ENCODE data around the gene KCNQ1OT1.

Gene KCNQ1OT1

GRCh38 chr11:2581151-2581930 is 118.5 kb downstream of the KCNQ1OT1 start:
- no peak overlapping the region for H3K4me3 ChIP-seq (ENCODE audit: low read length)
- H3K27me3 ChIP-seq (replicated peaks; ENCODE audit: insufficient read depth, low read length), result no peaks in the 10 kb centered on the region
- no peak overlapping the region for H3K4me2 ChIP-seq (ENCODE audit: low read depth, low read length)
- no peaks in the 10 kb centered on the region for H3K9me2 ChIP-seq (replicated peaks; ENCODE audit: insufficient read depth, low read length)
- no peaks in the 10 kb centered on the region for H4K20me1 ChIP-seq (ENCODE audit: insufficient read depth, low read length)
- TF ChIP-seq EZH2phosphoT487 (IDR thresholded peaks at IDR 0.05; ENCODE audit: low read length) (no peak), EZH2 (optimal IDR thresholded peaks at IDR 0.05; ENCODE audit: low read depth, low read length) (no peak), CTCF (IDR thresholded peaks at IDR 0.05; ENCODE audit: low read length) (no peak)
- H3K9me3 ChIP-seq (replicated peaks; ENCODE audit: insufficient read depth, low read length), result no peaks in the 10 kb centered on the region
- H3K27ac ChIP-seq (ENCODE audit: low read length), result no peak overlapping the region
- DNase-seq, result no peak
- no peak overlapping the region for H3K9ac ChIP-seq (ENCODE audit: low read length)
- no peaks in the 10 kb centered on the region for H3F3A ChIP-seq (ENCODE audit: insufficient read depth, low read length)
- no peaks in the 10 kb centered on the region for H3K79me2 ChIP-seq (ENCODE audit: low read length)
- no peaks in the 10 kb centered on the region for H3K4me1 ChIP-seq (ENCODE audit: low read length)
- H3K36me3 ChIP-seq (replicated peaks; ENCODE audit: insufficient read depth, low read length), result no peaks in the 10 kb centered on the region
- H2AFZ ChIP-seq (ENCODE audit: low read length), result no peak overlapping the region

GRCh38 chr11:2580571-2581001 is 119.2 kb downstream of the KCNQ1OT1 start:
- H3K79me2 ChIP-seq (ENCODE audit: low read length), result no peaks in the 10 kb centered on the region
- no peak overlapping the region for H3K4me3 ChIP-seq (ENCODE audit: low read length)
- H3K4me1 ChIP-seq (ENCODE audit: low read length), result no peaks in the 10 kb centered on the region
- no peak overlapping the region for H3K9ac ChIP-seq (ENCODE audit: low read length)
- H3K9me2 ChIP-seq (replicated peaks; ENCODE audit: insufficient read depth, low read length), result no peaks in the 10 kb centered on the region
- H3K9me3 ChIP-seq (replicated peaks; ENCODE audit: insufficient read depth, low read length), result no peaks in the 10 kb centered on the region
- H3K27me3 ChIP-seq (replicated peaks; ENCODE audit: insufficient read depth, low read length), result no peaks in the 10 kb centered on the region
- H2AFZ ChIP-seq (ENCODE audit: low read length), result no peak overlapping the region
- TF ChIP-seq EZH2phosphoT487 (IDR thresholded peaks at IDR 0.05; ENCODE audit: low read length), result no peak
- no peak for TF ChIP-seq EZH2 (optimal IDR thresholded peaks at IDR 0.05; ENCODE audit: low read depth, low read length)
- TF ChIP-seq CTCF (IDR thresholded peaks at IDR 0.05; ENCODE audit: low read length), result no peak
- H3F3A ChIP-seq (ENCODE audit: insufficient read depth, low read length), result no peaks in the 10 kb centered on the region
- H3K4me2 ChIP-seq (ENCODE audit: low read depth, low read length), result no peak overlapping the region
- H3K36me3 ChIP-seq (replicated peaks; ENCODE audit: insufficient read depth, low read length), result no peaks in the 10 kb centered on the region
- no peak for DNase-seq
- H4K20me1 ChIP-seq (ENCODE audit: insufficient read depth, low read length), result no peaks in the 10 kb centered on the region
- H3K27ac ChIP-seq (ENCODE audit: low read length), result no peak overlapping the region

- Histone ChIP-seq H3K4me2 (ENCODE audit: low read depth, low read length) (no peak overlapping the region), H3K36me3 (replicated peaks; ENCODE audit: insufficient read depth, low read length) (no peaks in the 10 kb centered on the region), H3K9me3 (replicated peaks; ENCODE audit: insufficient read depth, low read length) (no peaks in the 10 kb centered on the region), H4K20me1 (ENCODE audit: insufficient read depth, low read length) (no peaks in the 10 kb centered on the region), H3K27me3 (replicated peaks; ENCODE audit: insufficient read depth, low read length) (no peaks in the 10 kb centered on the region), H3K9ac (ENCODE audit: low read length) (no peak overlapping the region), H3K9me2 (replicated peaks; ENCODE audit: insufficient read depth, low read length) (no peaks in the 10 kb centered on the region), H3K4me3 (ENCODE audit: low read length) (no peak overlapping the region), H3K79me2 (ENCODE audit: low read length) (no peaks in the 10 kb centered on the region), H3F3A (ENCODE audit: insufficient read depth, low read length) (no peaks in the 10 kb centered on the region), H3K27ac (ENCODE audit: low read length) (no peak overlapping the region), H3K4me1 (ENCODE audit: low read length) (no peaks in the 10 kb centered on the region), H2AFZ (ENCODE audit: low read length) (no peak overlapping the region)
- no peak for DNase-seq
- TF ChIP-seq EZH2 (optimal IDR thresholded peaks at IDR 0.05; ENCODE audit: low read depth, low read length) (no peak), EZH2phosphoT487 (IDR thresholded peaks at IDR 0.05; ENCODE audit: low read length) (no peak), CTCF (IDR thresholded peaks at IDR 0.05; ENCODE audit: low read length) (no peak)
Measured at GRCh38 chr11:2580061-2580421, 119.8 kb downstream of the KCNQ1OT1 start.
